Heart left ventricle (tissue), 16 donors: ENCODE data around the gene HHAT. TPM values are rescaled to one million over a fixed set of nuclear protein-coding genes. Genes with fewer than 3 reads are reported as not detected.

ENCODE experiments used
- ATAC-seq, 4 donors: fragments of 200-7000 bp; cut with Tn5 transposase; one replicate each; pipeline ENCODE4 v1.9.1; 2020 to 2022; ENCODE audit warnings: moderate library complexity in 4 of 4, mild to moderate bottlenecking in 3 of 4, moderate number of reproducible peaks in 1 of 4
- DNase-seq, 5 donors: peaks; one replicate each; pipeline ENCODE4 v3.0.0-alpha.2; 2020
- H3K27ac ChIP-seq, 12 donors: fragments of 200-600 bp; sonication (generic) in 4 of 12; one replicate each; pipeline versions ENCODE4 v1.5.0 to v1.8.0; 2016 to 2022; ENCODE audit warnings: mild to moderate bottlenecking in 2 of 12
- H3K27me3 ChIP-seq, 9 donors: fragments of 200-600 bp; sonication (generic) in 2 of 9; one replicate each; pipeline versions ENCODE4 v1.5.1 to v1.8.0; 2016 to 2022; ENCODE audit warnings: mild to moderate bottlenecking in 3 of 9
- H3K36me3 ChIP-seq, 9 donors: fragments of 200-600 bp; sonication (generic) in 2 of 9; one replicate each; pipeline versions ENCODE4 v1.5.0 to v1.8.0; 2018 to 2022; ENCODE audit warnings: mild to moderate bottlenecking in 2 of 9
- H3K4me1 ChIP-seq, 12 donors: fragments of 200-600 bp; sonication (generic) in 4 of 12; one replicate each; pipeline versions ENCODE4 v1.5.0 to v1.8.0; 2016 to 2022; ENCODE audit warnings: mild to moderate bottlenecking in 3 of 12
- H3K4me3 ChIP-seq, 12 donors: fragments of 200-600 bp; sonication (generic) in 4 of 12; one replicate each; pipeline versions ENCODE4 v1.5.0 to v1.8.0; 2017 to 2022; ENCODE audit warnings: mild to moderate bottlenecking in 9 of 12, moderate library complexity in 4 of 12
- H3K9me3 ChIP-seq, 12 donors: fragments of 200-600 bp; sonication (generic) in 4 of 12; one replicate each; pipeline versions ENCODE4 v1.5.0 to v1.8.0; 2016 to 2022; ENCODE audit warnings: mild to moderate bottlenecking in 1 of 12
- POLR2A ChIP-seq, 2 donors: fragments of 450-650 bp; IDR thresholded peaks; one replicate each; pipeline ENCODE4 v1.6.1; 2017; ENCODE audit warnings: antibody characterized with exemption in 2 of 2, mild to moderate bottlenecking in 2 of 2, moderate library complexity in 2 of 2
- WGBS, 4 donors: extraction: QIAGEN DNeasy Blood & Tissue Kit in 2 of 4; methylation state at CpG; one replicate each; pipeline versions ENCODE4 v1.1.5 to v1.1.7; 2013 to 2018; 5-methylcytosine and 5-hydroxymethylcytosine counted together
- intact Hi-C, 10 donors: fragments of 100-400 bp; cut with DNase I; formaldehyde crosslinking; loops; one replicate each; pipeline versions ENCODE4 v1.11.1 to v1.14.2; 2022
- polyA plus RNA-seq, 2 donors: library from polyadenylated mRNA; stranded (reverse); fragments of 200-250 nt; gene quantifications; one replicate each; pipeline ENCODE4 v1.2.3, GENCODE V29; 2013
- total RNA-seq, 9 donors: library from RNA; depleted of rRNA in 2 of 9; stranded (reverse); fragments of >200 nt in 2 of 9; fragmentation: NEBNext Ultra II Directional in 3 of 9; extraction: Animal tissue kit (Norgen Biotek cat#: 25700) in 3 of 9; gene quantifications; one replicate each; pipeline versions ENCODE4 v1.1.0 to v1.2.4, GENCODE V29; 2016 to 2023
- TF ChIP-seq, protein P1 (sequence below), 12 donors: fragments of 200-600 bp; sonication (generic) in 4 of 12; IDR thresholded peaks; one replicate each; pipeline versions ENCODE4 v1.5.0 to v1.8.0; 2018 to 2022; ENCODE audit warnings: antibody characterized with exemption in 12 of 12, mild to moderate bottlenecking in 5 of 12
- donor health status: ischemic (EF 13 %, LVEDD 7.1; RV severe dilation, severe dysfunction).
- donor health status: healthy with polysubstance abuse.
- donor health status: DM: no; HTN: yes; CAD: no.
- donor health status: DM: no; HTN: no; CAD: no.
- donor health status: ischemic (EF 25% LVEDD 6.9; RV normal size, moderate dysfunction).
- donor health status: ischemic (EF 25% LVEDD 5.7; RV mildly dilated, moderate dysfunction).
- donor health status: healthy.
- donor health status: DM: yes; HTN: yes; CAD: no.
- donor health status: ischemic (EF 35%, LVEDD 5.7; RV mildly dilated, moderate dysfunction).
- donor health status: nonischemic (EF 11% LVEDD 7.7; RV severe dilation, severe dysfunction).
- donor health status: DM: yes; HTN: yes; CAD: no.
- donor health status: PGD.
- donor health status: ischemic (EF 29% LVEDD 5.4; RV normal size, mild dysfunction).
- donor health status: nonischemic (EF 23%, LVEDD 6.1; RV moderate dilation, normal function).

HHAT gene
- total and polyA plus RNA-seq, 11 donors: 0.98 to 4.7 (median 2.8) TPM

DNA sequence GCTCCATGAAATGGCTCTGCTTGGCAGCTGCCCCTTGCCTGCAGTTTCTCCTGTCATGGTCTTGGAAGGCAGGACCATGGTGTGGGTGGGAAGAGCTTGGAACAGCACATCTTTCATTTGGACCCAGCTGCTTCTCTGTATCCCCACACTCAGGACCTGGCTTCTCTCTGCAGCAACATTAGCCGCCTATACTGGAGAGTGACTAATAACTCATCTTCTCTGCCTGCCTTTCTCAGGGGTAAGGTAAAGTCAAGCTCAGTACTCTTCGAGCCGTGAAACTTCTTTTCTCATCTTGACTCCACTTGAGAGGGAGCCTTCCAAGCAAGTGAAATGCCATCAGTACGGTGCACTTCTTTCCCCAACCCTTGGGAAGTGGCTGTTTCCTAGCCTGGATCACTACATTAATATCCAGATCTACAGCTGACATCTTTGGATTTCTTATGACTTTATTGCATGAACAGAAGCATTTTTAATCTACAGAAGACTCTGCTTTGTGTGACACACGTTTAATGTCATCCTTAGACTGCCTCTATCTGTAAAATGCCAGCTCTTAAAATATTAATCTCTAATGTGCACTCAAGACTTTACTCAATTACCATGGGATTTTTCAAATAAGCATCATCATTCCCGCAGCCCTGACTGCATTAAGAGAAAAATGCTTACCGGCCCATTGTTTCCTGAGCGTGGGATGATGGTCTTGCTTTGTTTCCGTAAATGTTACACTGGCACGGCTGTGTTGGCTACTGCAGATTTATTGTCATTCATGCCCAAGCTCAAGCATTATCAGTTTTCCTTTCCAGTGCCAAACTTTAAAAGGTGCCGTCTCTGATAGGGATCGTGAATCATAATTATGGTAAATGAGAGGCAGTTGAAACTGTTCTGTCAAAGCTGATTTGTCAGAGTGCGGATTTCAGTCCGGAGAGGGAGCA lies 242.9 kb downstream of the HHAT start:
- no peak overlapping the region for H3K4me3 ChIP-seq
- no peaks in the 10 kb centered on the region for H3K36me3 ChIP-seq
- TF ChIP-seq POLR2A (IDR thresholded peaks at IDR 0.05): no peak
- TF ChIP-seq, protein P1, sequence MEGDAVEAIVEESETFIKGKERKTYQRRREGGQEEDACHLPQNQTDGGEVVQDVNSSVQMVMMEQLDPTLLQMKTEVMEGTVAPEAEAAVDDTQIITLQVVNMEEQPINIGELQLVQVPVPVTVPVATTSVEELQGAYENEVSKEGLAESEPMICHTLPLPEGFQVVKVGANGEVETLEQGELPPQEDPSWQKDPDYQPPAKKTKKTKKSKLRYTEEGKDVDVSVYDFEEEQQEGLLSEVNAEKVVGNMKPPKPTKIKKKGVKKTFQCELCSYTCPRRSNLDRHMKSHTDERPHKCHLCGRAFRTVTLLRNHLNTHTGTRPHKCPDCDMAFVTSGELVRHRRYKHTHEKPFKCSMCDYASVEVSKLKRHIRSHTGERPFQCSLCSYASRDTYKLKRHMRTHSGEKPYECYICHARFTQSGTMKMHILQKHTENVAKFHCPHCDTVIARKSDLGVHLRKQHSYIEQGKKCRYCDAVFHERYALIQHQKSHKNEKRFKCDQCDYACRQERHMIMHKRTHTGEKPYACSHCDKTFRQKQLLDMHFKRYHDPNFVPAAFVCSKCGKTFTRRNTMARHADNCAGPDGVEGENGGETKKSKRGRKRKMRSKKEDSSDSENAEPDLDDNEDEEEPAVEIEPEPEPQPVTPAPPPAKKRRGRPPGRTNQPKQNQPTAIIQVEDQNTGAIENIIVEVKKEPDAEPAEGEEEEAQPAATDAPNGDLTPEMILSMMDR (IDR thresholded peaks at IDR 0.05): no peak
- peaks cover 0 to 12% (median 0%) of the 10 kb centered on the region in 12 donors for H3K9me3 ChIP-seq
- DNase-seq (no peak), ATAC-seq (no peak)
- H3K4me1 ChIP-seq: no peaks in the 10 kb centered on the region
- H3K27ac ChIP-seq: no peak overlapping the region
- no peaks in the 10 kb centered on the region for H3K27me3 ChIP-seq
- intact Hi-C loops: no loop called here
- 84 to 87% (median 84%) methylated on average over 14 of the region's 14 CpGs for WGBS, 4 donors

DNA sequence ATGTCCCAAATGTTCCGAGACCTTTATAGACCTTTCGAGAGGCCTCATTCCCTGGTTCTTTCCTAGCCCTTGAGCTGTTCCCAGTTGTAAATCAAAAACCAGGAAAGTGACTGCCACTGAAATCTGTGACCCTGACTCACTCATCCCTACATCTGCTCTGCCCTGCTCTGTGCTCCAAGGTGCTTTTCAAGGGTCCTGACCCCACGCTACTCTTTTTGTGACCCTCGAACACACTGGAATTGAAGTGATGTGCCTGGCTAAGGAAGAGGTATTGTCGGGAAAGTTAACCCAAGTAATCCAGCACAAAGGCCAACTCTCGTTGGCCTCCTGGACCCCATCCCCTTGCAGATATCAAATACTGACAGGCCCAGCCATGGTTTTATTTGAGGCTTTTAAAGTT lies 244.4 kb downstream of the HHAT start:
- Histone ChIP-seq H3K9me3 (peaks cover 0 to 23% (median 0%) of the 10 kb centered on the region in 12 donors), H3K4me1 (no peaks in the 10 kb centered on the region), H3K4me3 (no peak overlapping the region), H3K27ac (no peak overlapping the region), H3K27me3 (no peaks in the 10 kb centered on the region), H3K36me3 (no peaks in the 10 kb centered on the region)
- DNase-seq: no peak
- TF ChIP-seq POLR2A (IDR thresholded peaks at IDR 0.05): no peak
- TF ChIP-seq, protein P1 (IDR thresholded peaks at IDR 0.05): no peak
- no peak for ATAC-seq
- 82 to 95% (median 93%) methylated on average over 6 of the region's 6 CpGs for WGBS, 4 donors
- intact Hi-C loops: no loop called here

DNA sequence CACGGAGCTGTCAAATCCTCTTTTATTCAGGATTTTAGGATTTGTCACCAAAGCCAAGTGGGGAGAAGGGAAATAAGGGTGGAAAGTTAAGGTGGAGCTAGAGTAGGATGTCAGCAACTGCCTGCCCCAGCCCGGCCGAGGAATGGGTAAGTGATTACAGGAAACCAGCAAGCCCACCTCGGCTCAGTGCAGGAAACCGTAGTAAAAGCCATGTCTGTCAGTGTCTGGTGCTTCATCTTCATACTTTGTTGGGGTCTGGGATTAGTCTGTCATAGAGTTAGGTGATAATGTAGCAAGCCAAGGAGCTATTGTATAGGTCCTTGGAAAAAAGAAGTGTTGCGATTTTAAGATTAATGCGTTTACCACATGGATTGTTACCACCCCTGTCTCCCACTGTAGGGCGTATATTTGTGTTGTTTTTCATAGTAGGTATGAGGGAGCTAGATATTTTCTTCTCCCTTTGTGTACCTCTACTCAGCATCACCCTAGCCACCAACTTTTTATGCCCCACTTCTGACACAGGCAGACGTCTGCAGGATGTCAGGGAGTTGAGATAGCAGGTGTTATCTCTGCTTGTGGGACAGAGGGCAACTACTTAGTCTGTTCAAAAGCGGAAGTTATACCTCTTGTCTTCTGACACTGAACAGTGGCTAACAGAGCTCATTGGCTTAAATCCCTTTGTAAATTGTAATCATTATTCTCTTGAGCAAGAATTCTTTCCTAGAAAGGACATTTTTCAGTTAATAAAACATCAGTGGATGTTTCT lies 253.7 kb downstream of the HHAT start:
- ATAC-seq: no peak
- H3K27me3 ChIP-seq: no peaks in the 10 kb centered on the region
- DNase-seq: no peak
- H3K9me3 ChIP-seq: peaks cover 0 to 4% (median 0%) of the 10 kb centered on the region in 12 donors
- no peaks in the 10 kb centered on the region for H3K36me3 ChIP-seq
- H3K27ac ChIP-seq: no peak overlapping the region
- H3K4me3 ChIP-seq: no peak overlapping the region
- peaks cover 0 to 3% (median 0%) of the 10 kb centered on the region in 12 donors for H3K4me1 ChIP-seq
- TF ChIP-seq, protein P1 (IDR thresholded peaks at IDR 0.05): no peak
- TF ChIP-seq POLR2A (IDR thresholded peaks at IDR 0.05): no peak
- WGBS, 4 donors: 42 to 52% (median 46%) methylated on average over 10 of the region's 10 CpGs
- intact Hi-C loops: loop anchor here in 9 of 10 donors (5.0 to 10.0 kb wide), 9 partner anchors 128 to 555 kb away; partner anchors contain the start of gene KCNH1 (in 2 of the 9)
